ENCODE data around the gene RAB36.

Gene RAB36

DNA sequence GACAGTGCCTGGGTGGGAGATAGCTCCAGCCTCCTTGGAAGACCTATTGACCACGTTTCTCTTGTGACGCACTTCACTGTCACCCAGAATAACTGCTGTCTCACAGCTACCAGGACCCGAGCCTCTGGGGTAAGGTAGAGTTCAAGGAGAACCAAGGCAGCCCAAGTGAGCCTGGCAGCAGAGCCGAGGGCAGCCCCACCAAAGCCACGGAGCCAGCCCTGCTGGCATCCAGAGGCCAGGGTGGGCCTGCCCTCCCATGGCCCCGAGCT, 36.3 kb upstream of the RAB36 start:
- no peak for DNase-seq

DNA sequence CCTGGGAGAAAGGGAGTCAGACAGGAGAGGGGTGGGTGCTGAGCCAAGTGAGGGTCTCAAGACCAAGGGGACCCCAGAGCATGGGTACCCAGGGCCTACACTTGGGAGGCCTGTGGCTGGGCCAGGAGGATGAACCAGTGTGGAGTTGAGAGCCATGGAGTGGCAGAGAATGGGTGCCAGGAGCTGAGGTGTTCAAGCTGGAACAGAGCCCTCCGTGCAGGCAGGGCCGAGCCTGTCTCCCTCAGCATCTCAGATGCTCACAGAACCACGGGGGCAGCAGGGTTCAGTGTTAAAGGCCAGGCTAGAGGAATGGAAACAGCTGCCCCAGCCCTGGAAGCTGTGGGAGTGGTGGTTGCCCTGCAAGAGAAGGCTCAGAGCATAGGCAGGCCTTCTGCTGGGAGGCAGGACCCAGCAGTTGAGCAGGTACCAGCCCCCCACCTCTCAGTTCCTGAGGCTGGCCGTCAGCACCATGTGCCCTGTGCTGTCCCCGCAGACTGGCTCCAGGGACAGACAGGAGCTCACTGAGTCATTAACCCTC, 35.8 kb upstream of the RAB36 start:
- no peak for DNase-seq

DNA sequence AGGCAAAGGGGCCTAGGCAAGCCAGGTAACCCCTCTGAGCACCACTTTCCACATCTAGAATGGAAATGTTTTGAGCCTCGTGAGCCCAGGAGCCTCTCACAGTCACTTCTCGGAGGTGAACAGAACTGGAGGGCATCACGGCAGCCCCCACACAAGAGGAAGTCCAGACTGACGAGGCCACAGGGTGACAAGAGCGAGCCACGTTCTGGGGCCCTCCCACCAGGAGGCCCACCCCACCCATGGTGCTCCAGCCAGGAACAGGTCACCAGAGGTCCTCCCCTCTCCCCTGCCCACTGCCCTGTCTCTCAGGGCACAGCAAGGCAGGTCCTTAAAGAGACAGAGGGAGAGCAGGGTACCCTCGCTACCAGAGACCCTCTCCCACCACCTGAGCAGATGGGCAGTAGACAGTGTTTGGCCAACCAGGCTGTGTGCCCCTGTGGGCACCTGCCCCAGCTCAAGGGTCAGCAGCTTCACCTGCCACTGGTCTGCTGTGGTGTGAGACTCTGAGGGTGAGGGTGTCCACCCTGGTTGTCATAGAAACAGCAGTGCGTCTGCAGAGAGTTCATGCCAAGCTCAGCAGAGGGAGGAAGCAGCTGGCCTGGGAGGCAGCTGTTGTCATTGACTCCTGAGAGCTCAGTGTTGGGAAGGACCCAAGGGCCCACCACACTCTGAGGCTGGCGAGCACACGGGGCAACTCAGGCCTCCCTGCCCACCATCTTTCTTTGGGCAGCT, 34.9 kb upstream of the RAB36 start:
- no peak for DNase-seq

DNA sequence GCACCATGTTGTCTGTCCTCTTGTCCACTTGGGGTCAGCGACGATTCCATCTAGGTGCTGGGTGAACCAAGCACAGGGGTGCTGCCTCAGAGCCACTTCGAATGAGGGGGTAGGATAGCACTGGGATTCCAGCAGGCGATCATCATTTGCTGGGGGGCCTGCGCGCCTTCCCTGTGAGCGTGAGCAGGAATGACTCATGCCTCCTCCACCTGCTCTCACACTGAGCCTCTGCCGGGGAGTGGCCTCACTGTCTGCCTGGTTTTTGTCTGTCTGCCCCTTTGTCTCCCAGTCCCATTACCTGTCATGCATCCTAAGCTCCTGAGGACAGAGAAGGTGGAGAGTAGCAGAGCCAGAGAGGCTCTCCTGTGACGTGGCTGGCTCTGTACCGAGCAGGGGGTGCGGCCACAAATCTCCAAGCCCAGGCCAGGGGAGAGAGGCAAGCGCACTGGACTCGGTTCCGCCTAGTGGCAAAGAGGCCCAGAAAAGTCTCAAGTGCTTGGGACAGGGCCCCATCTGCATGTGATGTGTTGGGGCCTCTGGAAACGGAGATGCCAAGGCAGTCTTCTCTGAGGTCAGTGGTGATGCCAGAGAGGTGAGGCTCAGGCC, 34.3 kb upstream of the RAB36 start:
- DNase-seq = no peak

DNA sequence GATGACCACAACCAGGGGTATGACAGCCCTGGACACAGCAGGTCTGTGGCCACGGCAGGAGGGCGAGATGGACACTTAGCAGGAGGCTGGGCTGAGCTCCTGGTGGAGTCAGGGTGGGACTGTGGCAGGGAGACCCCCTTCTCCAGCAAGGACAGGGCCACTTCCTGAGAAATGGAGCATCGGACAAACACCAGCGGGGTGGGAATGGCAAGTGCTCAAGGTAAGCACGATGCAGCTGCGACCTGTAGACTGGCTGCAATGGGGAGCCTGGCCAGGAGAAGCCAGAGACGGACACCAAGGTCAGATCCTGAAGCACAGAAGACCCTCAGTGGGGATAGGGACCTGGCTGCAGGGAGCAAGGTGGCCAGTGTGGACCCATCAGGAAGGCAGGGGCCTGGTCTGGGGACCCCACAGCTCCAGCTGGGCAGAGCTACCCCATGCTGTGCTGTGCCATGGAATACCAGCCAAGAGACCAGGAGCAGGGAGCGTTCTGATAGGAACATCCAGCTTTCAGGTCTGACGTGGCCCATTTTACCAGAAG, 32.7 kb upstream of the RAB36 start:
- no peak for DNase-seq

DNA sequence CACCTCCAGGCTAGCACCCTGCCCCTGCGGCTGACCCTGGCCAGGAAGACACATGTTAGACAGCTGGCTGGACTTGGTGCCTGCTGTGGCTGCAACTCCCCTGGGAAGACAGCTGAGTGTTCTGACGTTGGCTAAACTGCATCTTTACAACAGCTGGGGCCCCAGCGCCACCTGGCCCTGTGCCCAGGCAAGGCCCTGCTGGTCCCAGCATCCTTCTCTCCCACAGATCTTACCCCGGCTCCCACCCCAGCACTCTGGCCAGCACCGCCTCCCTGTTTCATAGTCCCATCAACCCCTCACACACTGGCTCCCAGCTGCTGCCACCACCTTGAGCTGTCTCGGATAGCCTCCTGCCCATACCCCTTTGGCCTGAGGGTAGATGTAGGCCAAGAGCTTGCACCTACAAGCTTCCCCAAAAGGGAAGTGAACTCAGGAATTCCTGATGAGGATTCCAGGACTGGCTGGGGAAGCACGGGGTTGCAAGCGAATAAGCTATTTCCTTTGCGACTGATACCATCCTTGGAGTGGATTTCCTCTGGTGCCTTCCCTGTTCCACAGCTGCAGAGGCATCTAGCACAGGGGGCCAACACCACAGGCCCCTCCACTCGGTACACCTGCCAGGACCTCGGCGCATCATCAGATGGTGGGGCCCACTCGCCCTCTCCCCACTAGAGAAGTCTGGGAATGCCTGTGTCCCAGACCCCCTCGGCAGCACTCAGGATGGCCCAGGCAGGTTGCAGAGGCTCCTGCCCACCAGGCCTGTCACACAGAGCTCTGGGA, 32.0 kb upstream of the RAB36 start:
- no peak for DNase-seq

DNA sequence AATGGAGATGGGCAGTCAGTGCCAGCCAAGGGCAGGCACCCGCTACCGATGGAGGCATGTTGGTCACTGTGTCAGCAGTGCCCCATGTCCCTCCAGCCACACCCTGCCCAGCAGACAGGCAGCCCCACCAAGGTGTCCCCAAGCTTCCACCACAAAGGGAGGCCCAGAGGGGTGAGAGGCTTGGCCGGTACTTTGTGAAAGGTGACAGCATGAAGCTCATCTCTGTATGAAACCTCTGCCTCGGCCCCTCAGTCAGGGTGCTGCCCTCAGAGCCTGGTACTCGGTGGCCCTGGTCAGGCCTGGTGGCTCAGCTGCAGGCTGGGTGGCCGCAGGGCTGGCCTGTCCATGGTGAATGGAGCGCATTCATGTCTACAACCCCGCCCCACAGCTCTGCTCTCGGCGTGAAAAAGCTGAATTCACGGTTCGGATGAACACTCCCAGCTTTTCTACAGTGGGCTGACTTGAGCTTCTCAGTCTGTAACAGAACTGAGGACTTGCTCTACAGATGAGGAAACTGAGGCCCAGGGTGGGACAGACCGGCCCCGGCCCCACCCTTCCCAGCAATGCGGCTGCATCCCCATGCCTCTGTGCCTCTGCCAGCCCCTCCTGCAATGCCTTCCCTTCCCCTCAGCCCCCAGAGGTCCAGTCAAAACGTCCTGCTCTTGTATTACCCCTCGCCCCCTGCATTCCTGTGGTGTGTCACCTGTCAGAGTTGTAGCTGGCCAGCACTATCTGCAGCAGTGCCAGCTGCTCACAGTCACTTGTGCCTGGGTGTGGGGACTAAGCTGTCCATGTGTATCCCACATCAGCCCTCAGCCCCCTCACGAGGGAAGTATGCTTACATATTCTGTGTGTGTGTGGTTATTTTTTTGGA, 31.2 kb upstream of the RAB36 start:
- DNase-seq = no peak

DNA sequence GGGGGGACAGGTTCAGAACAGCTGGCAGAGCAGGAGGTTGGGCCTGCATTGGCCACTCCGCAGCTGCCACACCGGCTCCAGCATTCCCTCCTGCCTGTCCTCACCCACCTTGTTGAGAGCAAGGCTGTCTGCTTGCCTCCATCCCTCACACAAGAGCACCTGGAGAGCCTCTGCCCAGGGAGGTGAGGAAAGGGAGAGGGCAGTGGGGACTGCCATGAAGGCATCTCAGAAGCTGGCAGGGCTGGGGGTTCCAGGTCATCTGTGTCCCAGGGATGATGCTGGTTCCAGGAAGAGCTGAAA, 30.6 kb upstream of the RAB36 start:
- no peak for DNase-seq

DNA sequence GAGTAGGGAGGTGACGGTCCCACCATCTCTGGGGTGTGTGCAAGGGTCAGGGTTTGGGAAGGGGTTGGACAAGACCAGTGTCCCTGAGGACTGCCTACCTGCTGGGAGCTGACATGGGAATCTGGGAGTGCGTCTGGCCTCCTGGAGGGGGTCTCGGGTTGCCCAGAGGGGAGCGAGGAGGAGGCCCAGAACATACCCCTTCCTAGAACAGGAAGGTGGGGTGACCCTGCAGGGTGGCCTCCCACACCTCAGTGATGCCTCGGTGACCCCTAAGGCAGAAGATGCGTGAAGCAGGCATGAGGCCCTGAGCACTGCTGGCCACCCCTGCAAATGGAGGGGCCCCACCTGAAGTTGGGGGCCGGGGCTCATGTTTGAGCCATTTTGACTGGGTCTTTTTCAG, 29.9 kb upstream of the RAB36 start:
- no peak for DNase-seq

DNA sequence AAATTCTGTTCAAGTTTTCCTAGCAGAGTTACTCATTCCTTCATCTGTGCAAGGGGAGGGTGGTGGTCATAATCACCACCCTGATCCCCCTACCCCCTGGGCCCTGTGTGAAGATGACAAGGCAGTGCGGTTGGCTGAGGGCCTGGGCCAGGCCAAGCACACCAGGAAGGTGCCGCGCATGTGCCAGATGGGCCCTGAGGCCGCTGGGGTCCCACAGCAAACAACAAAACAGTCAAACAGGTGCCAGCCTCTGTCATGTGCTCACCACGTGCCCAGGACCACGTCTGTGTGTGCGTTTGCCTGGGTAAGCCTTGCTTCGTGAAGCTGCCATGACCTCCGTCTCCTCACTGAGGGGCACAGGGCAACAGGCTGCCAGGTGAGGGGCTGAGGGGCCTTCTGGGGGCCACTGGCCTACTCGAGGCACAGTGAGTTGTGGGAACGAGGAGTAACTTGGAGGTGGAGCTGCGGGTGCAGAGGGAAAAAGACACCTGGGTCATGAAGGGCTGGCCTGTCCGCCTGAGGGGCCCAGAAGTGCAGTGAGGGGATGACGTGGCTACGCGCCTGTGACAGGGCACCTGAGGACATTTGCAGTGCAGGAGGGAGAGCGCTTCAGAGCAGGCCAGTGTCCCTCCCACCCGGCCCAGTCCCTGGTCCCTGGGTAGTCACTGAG, 29.3 kb upstream of the RAB36 start:
- no peak for DNase-seq

DNA sequence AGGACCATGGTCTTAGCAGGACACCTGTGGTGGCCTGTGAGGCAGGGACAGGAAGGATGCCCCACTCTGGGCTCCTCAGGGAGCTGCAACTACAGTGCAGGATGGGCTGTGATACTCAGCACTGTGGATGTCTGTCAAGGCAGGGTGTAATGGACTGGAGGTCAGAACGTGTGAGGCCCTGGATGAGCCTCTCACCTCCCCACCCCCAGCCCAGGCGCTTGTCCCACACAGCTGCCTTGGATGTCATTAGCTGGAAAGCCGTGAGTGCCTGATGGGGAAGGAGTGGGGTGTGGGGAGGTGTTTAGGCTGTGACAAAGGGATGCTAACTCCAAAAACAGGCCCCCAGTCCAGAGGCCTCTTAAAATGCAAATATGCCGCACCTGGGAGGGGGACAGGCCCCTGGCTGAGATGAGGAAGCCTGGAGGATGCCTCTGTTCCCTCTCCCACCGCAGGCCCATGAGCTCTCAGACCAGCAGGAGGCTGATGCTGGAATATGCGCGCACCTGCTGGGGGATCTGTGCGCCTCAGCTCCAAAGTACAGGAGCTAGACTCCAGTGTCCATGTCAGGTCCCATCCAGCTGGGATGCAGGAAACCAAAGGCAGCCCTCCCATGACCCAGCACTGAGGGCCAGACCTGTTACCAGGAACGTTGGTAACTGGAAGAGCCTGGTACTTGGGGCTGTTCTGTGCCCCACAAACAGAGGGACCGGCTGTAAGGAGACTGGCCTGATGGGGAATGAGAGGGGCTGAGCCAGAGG, 28.6 kb upstream of the RAB36 start:
- no peak for DNase-seq

DNA sequence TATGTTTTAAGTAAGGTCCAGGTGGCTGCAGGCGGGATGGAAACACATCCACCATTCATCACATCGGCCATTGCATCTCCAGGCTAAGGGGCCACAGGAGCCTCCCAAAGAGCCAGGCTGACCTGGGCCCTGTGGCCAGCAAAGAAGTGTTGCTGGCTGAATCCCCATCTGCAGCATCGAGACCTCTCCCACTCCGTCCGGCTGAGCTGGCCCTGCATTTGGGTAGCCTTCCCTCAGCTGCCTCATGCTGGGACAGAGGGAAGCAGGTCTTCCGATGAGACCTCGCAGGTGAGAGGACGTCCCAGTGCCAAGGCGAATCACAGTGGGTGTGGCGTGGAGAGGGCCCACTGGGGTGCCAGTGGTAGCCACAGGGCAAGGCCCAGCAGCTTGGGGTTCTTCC, 28.0 kb upstream of the RAB36 start:
- no peak for DNase-seq

DNA sequence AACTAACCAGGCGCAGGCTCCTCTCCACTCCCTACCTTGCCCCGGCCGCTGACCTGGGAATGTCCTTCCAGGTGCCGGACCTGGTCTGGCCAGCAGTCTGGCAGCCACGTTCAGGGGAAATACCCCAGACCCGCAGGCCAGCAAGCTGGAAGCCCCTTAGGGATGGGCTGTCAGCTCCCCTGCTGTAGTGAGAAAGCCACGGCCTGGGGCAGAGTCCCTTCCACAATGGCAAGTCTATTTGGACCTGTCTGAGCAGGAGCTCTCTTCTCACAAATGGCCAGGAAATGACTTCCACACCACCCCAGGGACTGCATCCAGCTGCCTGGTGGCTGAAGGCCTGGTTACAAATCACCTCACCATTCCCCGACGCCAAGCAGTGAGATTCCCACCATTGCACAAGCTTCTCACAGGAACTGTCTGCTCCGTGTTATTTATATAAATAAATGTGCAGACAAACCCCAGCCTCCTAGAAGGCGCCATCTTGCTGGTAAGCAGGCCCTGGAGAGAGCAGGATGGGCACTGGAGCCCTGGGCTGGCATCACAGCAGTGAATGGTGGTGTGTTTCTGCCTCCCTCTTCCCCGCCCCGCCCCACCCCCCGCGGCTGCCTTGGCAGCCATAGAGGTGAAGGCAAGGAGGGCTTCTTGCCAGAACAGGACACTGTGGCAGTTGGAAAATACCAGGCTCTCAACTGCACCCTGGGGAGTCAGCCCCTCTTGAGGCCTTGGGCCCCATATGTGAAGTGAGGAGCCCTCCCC, 27.2 kb upstream of the RAB36 start:
- no peak for DNase-seq

DNA sequence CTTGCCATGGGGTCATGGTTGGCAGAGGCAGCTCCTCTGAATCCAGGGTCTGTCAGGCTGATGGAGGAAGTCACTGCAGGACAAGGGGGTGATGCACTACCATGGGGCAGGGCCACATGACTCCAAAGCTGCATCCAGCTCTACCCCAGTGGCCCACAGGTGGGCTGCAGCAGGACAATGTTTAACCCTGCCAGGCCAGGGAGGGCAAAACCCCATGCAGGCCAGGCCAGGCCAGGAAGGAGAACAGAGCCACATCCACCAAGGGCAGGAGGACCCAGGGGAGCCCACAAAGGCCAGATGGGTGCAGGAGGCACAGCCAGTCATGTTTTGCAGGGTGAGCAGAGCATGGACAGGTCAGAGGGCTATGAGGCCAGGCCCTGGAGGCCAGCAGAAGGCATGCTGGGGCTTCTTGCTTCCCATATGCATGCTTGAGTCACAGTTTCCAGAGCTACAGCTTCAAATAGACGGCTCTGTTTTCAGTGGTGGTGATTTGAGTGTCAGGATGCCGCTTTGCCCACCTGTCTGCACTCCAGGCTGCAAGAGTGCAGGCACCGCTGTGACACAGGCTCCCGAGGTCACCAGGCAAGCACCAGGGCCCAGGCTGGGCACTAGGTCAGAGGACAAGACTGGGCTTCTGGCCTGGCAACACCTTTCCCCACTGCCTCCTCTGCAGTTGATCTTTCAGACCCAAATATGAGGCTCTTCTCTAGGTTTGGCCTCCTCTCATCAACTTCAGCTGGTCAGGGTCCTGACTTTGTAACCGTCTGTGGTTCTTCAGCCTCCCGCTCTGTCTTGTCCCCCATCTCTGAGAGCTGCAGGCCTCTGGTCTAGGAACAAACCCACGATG, 26.4 kb upstream of the RAB36 start:
- no peak for DNase-seq

DNA sequence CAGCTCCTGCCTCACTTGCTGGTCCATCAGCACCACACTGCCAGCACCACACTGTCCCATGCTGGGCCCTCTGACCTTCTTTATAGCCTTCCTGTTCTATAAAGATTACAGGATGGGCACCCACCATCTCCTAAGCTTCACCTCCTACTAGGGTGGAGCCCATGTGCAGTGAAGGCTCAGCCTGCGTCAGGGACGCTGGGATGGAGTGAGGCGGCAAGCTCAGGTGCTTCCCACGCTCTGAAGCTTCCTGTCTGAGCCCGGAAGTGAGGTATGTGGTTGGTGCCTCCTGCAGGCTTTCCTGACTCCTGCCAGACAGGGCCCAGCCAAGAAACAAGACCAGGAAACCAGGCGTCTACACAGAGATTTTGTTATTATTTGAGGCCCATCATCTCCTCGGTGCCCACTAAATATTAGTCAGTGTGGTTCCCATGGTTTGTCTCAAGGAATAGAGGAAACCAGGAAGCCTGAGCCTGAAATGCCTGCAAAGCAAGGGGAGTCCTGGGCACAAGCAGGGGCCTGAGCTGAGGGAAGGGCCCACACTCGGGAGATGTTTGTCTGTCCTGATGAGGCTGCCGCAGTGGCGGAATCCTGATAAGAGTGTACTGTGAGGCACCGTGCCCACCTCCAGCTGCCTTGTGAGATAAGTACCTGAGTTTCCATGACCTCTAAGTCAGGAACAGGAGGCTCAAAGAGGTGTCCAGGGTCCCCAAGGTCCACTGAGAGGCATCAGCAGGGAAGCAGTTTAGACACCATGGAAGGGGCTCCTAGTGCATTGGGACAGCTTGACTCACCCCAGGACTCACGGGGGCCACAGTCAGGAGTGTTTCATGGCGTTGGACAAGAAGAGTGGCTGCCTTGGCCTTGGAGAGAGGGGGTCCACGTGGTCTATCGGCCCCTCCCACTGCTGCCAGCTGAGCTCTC, 25.5 kb upstream of the RAB36 start:
- peak; percentile 42 for DNase-seq

DNA sequence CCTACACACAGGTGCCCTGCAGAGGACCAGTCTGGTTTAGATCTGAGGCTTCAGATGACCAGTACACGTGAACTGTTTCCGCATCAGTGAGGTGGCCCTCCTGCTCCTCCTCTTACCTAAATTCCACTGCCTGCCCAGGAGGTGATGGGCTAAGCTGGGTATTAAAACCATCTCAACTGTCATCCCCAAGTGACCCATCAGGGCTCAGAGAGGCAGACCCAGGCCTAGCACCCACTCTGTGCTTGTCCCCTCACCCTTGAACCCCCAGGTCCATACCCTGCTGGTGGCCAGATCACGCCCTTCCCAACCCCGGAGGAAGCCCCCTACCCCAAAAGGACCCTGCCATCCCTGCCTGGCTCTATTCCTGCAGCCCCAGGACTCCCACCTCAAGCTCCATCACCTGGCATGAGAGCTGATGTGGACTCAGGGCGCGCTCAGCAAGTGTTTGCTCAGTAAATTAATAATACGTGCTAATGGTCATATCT, 24.8 kb upstream of the RAB36 start:
- no peak for DNase-seq

DNA sequence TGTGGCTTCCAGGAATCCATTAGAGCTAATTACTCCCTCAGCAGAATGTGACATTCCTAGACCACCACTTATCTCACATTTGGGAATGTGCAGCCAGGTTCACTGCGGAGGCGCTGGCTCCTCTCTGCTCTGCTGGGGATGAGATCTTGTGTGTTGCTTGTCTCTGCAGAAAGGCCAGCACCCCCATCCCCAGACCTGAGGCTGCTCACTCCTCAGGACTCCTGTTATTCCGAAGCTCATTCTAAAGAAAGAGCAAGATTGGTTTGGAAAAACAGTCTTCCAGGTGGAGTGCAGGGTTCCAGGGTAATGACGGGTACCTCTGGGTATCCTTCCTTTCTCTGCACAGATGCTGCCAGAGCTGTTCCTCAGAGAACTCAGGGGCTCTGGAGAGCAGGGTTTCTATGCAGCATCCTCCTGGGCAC, 24.3 kb upstream of the RAB36 start:
- DNase-seq = no peak

DNA sequence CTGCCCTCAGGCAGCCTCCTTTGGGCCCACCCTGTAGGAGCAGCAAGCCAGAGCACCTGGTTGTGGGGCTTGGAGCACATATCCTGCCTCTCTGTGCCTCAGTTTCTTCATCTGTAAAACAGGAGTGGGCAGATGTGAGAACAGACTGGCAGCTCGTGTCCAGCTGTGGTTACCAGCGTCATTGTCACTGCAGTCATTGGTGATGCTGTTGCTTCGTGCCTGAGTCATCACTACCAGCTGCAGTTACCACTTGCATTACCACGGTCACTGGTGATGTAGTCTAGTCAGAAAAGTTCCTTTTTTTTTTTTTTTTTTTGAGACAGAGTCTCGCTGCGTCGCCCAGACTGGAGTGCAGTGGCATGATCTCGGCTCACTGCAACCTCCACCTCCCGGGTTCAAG, 23.9 kb upstream of the RAB36 start:
- DNase-seq = no peak

Measured in stimulated activated CD4-positive, alpha-beta T cell treated with anti-CD3 and anti-CD28 coated beads, Interleukin-12 subunit alpha, Interleukin-12 subunit beta, amount 100 ng/mL, for 4 hours (primary cell).